GM18498 (cell line): ENCODE measurements around the gene PNMA8B.
"Not testable (repeated sequence)": the region's sequence is repeated elsewhere in the genome, so short reads cannot be mapped to it uniquely, and the experiment has no call there.

Experiments
- ATAC-seq: cut with Tn5 transposase; IDR thresholded peaks from one replicate; pipeline ENCODE4 v1.9.1; 2021; ENCODE audit warnings: mild to moderate bottlenecking, moderate library complexity; ENCODE audit not compliant: unreplicated experiment

Gene PNMA8B

GRCh38 chr19:46514589-46515289, 19.1 kb upstream of the PNMA8B start:
- no peak for ATAC-seq

- no peak for ATAC-seq
Observed at GRCh38 chr19:46513461-46514236, 18.0 kb upstream of the PNMA8B start.

- no peak for ATAC-seq
Observed at GRCh38 chr19:46511237-46511636, 15.6 kb upstream of the PNMA8B start.

- no peak for ATAC-seq
Observed at GRCh38 chr19:46508206-46508605, 12.5 kb upstream of the PNMA8B start.

- no peak for ATAC-seq
Observed at GRCh38 chr19:46503848-46504453, 8.3 kb upstream of the PNMA8B start.

GRCh38 chr19:46502891-46503290, 7.2 kb upstream of the PNMA8B start:
- ATAC-seq, result no peak

- ATAC-seq, result no peak
Observed at GRCh38 chr19:46499692-46500091, 4.0 kb upstream of the PNMA8B start.

- no peak for ATAC-seq
Observed at GRCh38 chr19:46497773-46498172, 2.1 kb upstream of the PNMA8B start.

GRCh38 chr19:46496886-46497285, 1.2 kb upstream of the PNMA8B start:
- not testable (repeated sequence) for ATAC-seq

- no peak for ATAC-seq
Observed at GRCh38 chr19:46496304-46496703, 637 bp upstream of the PNMA8B start.

- no peak for ATAC-seq
Observed at GRCh38 chr19:46494941-46495785, 504 bp downstream of the PNMA8B start.

GRCh38 chr19:46494146-46494940, 1.3 kb downstream of the PNMA8B start:
- ATAC-seq, result no peak

GRCh38 chr19:46493236-46494145, 2.2 kb downstream of the PNMA8B start:
- ATAC-seq, result no peak

- no peak for ATAC-seq
Observed at GRCh38 chr19:46492841-46493235, 2.8 kb downstream of the PNMA8B start.

- ATAC-seq, result no peak
Observed at GRCh38 chr19:46491975-46492682, 3.5 kb downstream of the PNMA8B start.

- ATAC-seq, result no peak
Observed at GRCh38 chr19:46490774-46491173, 4.9 kb downstream of the PNMA8B start.

GRCh38 chr19:46489445-46490272, 6.0 kb downstream of the PNMA8B start:
- no peak for ATAC-seq

GRCh38 chr19:46488551-46488950, 7.1 kb downstream of the PNMA8B start:
- ATAC-seq, result no peak
